ENCODE results near the gene TET1. TPM values are rescaled to one million over a fixed set of nuclear protein-coding genes. Genes with fewer than 3 reads are reported as not detected.
"Not testable (repeated sequence)": the region's sequence is repeated elsewhere in the genome, so short reads cannot be mapped to it uniquely, and the experiment has no call there.

The TET1 gene
- total and polyA plus RNA-seq, 2 experiments from 2014 or later: 0.84 to 1.3 TPM

GRCh38 chr10:68633816-68634466 is 73.8 kb downstream of the TET1 start:
- Histone ChIP-seq H3K9me3 (ENCODE audit: low read depth) (no peaks in the 10 kb centered on the region), H3K27me3 (replicated peaks; ENCODE audit: insufficient read depth) (no peaks in the 10 kb centered on the region), H3K9ac (no peak overlapping the region), H3K36me3 (ENCODE audit: low read depth) (no peaks in the 10 kb centered on the region), H3K27ac (no peak overlapping the region), H2AFZ (no peak overlapping the region), H3K9me2 (ENCODE audit: insufficient read depth) (no peaks in the 10 kb centered on the region), H3K4me1 (ENCODE audit: insufficient read depth) (no peaks in the 10 kb centered on the region), H3K4me3 (no peak overlapping the region), H3K79me2 (ENCODE audit: insufficient read depth) (no peaks in the 10 kb centered on the region), H4K20me1 (ENCODE audit: insufficient read depth) (no peaks in the 10 kb centered on the region), H3F3A (ENCODE audit: insufficient read depth) (no peaks in the 10 kb centered on the region), H3K4me2 (ENCODE audit: unreplicated experiment) (no peak overlapping the region)
- in situ Hi-C loops (cut with MboI): no loop called here
- WGBS, 2 experiments (ENCODE audit: low coverage in 1 of 2, low lambda C conversion rate in 2 of 2, missing lambda C conversion rate in 2 of 2): 87 to 90% methylated on average over 4 of the region's 4 CpGs
- DNase-seq: no peak
- no peak for TF ChIP-seq EZH2 (IDR thresholded peaks at IDR 0.05; ENCODE audit: insufficient read depth, poor library complexity, severe bottlenecking)
- TF ChIP-seq EZH2phosphoT487 (IDR thresholded peaks at IDR 0.05; ENCODE audit: insufficient read depth, low read depth): no peak

GRCh38 chr10:68636335-68636734 is 76.2 kb downstream of the TET1 start:
- Histone ChIP-seq H3K4me2 (ENCODE audit: unreplicated experiment) (no peak overlapping the region), H3K4me1 (ENCODE audit: insufficient read depth) (no peaks in the 10 kb centered on the region), H3F3A (ENCODE audit: insufficient read depth) (no peaks in the 10 kb centered on the region), H3K9ac (no peak overlapping the region), H3K9me2 (ENCODE audit: insufficient read depth) (no peaks in the 10 kb centered on the region), H3K27me3 (replicated peaks; ENCODE audit: insufficient read depth) (no peaks in the 10 kb centered on the region), H4K20me1 (ENCODE audit: insufficient read depth) (no peaks in the 10 kb centered on the region), H2AFZ (no peak overlapping the region), H3K4me3 (no peak overlapping the region), H3K9me3 (ENCODE audit: low read depth) (no peaks in the 10 kb centered on the region), H3K79me2 (ENCODE audit: insufficient read depth) (no peaks in the 10 kb centered on the region), H3K27ac (no peak overlapping the region), H3K36me3 (ENCODE audit: low read depth) (no peaks in the 10 kb centered on the region)
- 87 to 98% methylated on average over 3 of the region's 3 CpGs for WGBS, 2 experiments (ENCODE audit: low coverage in 1 of 2, low lambda C conversion rate in 2 of 2, missing lambda C conversion rate in 2 of 2)
- TF ChIP-seq EZH2 (IDR thresholded peaks at IDR 0.05; ENCODE audit: insufficient read depth, poor library complexity, severe bottlenecking) (no peak), EZH2phosphoT487 (IDR thresholded peaks at IDR 0.05; ENCODE audit: insufficient read depth, low read depth) (no peak)
- in situ Hi-C loops (cut with MboI): no loop called here
- DNase-seq: no peak

GRCh38 chr10:68643550-68643949 is 83.4 kb downstream of the TET1 start:
- H3K79me2 ChIP-seq (ENCODE audit: insufficient read depth); H3K9me2 ChIP-seq (ENCODE audit: insufficient read depth); H3K4me3 ChIP-seq; in situ Hi-C loops (cut with MboI); H2AFZ ChIP-seq; H3K36me3 ChIP-seq (ENCODE audit: low read depth); H4K20me1 ChIP-seq (ENCODE audit: insufficient read depth); H3K9ac ChIP-seq; H3K27ac ChIP-seq; H3K27me3 ChIP-seq (replicated peaks; ENCODE audit: insufficient read depth); H3F3A ChIP-seq (ENCODE audit: insufficient read depth); DNase-seq; H3K4me2 ChIP-seq (ENCODE audit: unreplicated experiment); H3K9me3 ChIP-seq (ENCODE audit: low read depth): not testable (repeated sequence)
- peaks cover 10% of the 10 kb centered on the region for H3K4me1 ChIP-seq (ENCODE audit: insufficient read depth)
- WGBS, 2 experiments (ENCODE audit: low coverage in 1 of 2, low lambda C conversion rate in 2 of 2, missing lambda C conversion rate in 2 of 2): 97% methylated on average over 5 of the region's 5 CpGs

GRCh38 chr10:68647672-68648341 is 87.7 kb downstream of the TET1 start:
- H3K27ac ChIP-seq: peak overlapping the region; percentile 78
- H3K4me2 ChIP-seq (ENCODE audit: unreplicated experiment): peak overlapping the region; percentile 41
- WGBS, 2 experiments (ENCODE audit: low coverage in 1 of 2, low lambda C conversion rate in 2 of 2, missing lambda C conversion rate in 2 of 2): 50 to 51% methylated on average over 2 of the region's 2 CpGs
- no peaks in the 10 kb centered on the region for H3K36me3 ChIP-seq (ENCODE audit: low read depth)
- in situ Hi-C loops (cut with MboI): no loop called here
- H3K79me2 ChIP-seq (ENCODE audit: insufficient read depth): no peaks in the 10 kb centered on the region
- peaks cover 14% of the 10 kb centered on the region for H3K4me1 ChIP-seq (ENCODE audit: insufficient read depth)
- H2AFZ ChIP-seq: no peak overlapping the region
- peak overlapping the region; percentile 30 for H3K9ac ChIP-seq
- no peaks in the 10 kb centered on the region for H3K9me2 ChIP-seq (ENCODE audit: insufficient read depth)
- peak overlapping the region; percentile 8; the same call in 1 of the 2 replicates for H3K4me3 ChIP-seq
- no peak for TF ChIP-seq EZH2 (IDR thresholded peaks at IDR 0.05; ENCODE audit: insufficient read depth, poor library complexity, severe bottlenecking)
- TF ChIP-seq EZH2phosphoT487 (IDR thresholded peaks at IDR 0.05; ENCODE audit: insufficient read depth, low read depth): no peak
- H3K27me3 ChIP-seq (replicated peaks; ENCODE audit: insufficient read depth): no peaks in the 10 kb centered on the region
- H4K20me1 ChIP-seq (ENCODE audit: insufficient read depth): no peaks in the 10 kb centered on the region
- DNase-seq: peak; percentile 93
- H3K9me3 ChIP-seq (ENCODE audit: low read depth): no peaks in the 10 kb centered on the region
- H3F3A ChIP-seq (ENCODE audit: insufficient read depth): peaks cover 9% of the 10 kb centered on the region
